SU-DHL-6 (cell line): ENCODE results near the gene BOLA3.

ENCODE experiments used
- EZH2phosphoT487 ChIP-seq: fragments of 200-600 bp; sonication (generic), shearing (Covaris generic); conservative IDR thresholded peaks from 2 replicates; pipeline ENCODE4 v1.6.1; 2018; ENCODE audit warnings: mild to moderate bottlenecking, antibody characterized with exemption, low read length, moderate library complexity, mixed read lengths
- TF ChIP-seq, protein P1 (sequence below): fragments of 200-600 bp; sonication (generic); IDR thresholded peaks from one replicate; pipeline ENCODE4 v1.5.1; 2017; ENCODE audit warnings: antibody characterized with exemption, mild to moderate bottlenecking, low read length, moderate library complexity; ENCODE audit not compliant: insufficient read depth, poor library complexity, severe bottlenecking

DNA sequence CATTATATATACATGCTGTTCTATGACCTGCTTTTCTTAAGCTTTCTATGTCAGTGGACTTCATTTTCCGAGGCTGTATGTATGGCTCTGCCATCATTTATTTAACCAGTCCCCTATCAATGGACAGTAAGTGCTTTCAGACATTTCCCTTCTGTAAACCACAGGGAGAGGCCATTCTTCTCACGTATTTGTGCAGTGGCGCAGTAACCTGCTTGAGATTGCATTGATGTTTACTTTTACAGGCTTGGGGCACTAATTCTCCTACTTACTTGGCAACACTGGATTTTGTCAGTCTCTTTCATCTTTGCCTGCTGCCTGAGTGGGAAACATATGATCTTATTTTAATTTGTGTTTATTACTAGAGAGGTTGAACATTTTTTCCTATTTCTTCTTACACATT, 52.1 kb downstream of the BOLA3 start:
- TF ChIP-seq, protein P1, sequence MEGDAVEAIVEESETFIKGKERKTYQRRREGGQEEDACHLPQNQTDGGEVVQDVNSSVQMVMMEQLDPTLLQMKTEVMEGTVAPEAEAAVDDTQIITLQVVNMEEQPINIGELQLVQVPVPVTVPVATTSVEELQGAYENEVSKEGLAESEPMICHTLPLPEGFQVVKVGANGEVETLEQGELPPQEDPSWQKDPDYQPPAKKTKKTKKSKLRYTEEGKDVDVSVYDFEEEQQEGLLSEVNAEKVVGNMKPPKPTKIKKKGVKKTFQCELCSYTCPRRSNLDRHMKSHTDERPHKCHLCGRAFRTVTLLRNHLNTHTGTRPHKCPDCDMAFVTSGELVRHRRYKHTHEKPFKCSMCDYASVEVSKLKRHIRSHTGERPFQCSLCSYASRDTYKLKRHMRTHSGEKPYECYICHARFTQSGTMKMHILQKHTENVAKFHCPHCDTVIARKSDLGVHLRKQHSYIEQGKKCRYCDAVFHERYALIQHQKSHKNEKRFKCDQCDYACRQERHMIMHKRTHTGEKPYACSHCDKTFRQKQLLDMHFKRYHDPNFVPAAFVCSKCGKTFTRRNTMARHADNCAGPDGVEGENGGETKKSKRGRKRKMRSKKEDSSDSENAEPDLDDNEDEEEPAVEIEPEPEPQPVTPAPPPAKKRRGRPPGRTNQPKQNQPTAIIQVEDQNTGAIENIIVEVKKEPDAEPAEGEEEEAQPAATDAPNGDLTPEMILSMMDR: no peak
- TF ChIP-seq EZH2phosphoT487: no peak
